HFF-Myc (cell line): ENCODE data around the gene SLBP.

Experiments used
- DNase-seq: peaks from one replicate; pipeline ENCODE4 v3.0.0-alpha.2; 2011; ENCODE audit warnings: low read depth; ENCODE audit errors: extremely low read depth
- H3K4me3 ChIP-seq: replicated peaks from 2 replicates; pipeline ENCODE4 v1.5.1; 2011; ENCODE audit warnings: low read depth, mild to moderate bottlenecking, control low read depth, low read length
- CTCF ChIP-seq: IDR thresholded peaks from 2 replicates; pipeline ENCODE4 v1.5.1; 2012; ENCODE audit warnings: mild to moderate bottlenecking, low read depth, low read length, control low read depth; ENCODE audit errors: missing control alignments

Gene SLBP

DNA sequence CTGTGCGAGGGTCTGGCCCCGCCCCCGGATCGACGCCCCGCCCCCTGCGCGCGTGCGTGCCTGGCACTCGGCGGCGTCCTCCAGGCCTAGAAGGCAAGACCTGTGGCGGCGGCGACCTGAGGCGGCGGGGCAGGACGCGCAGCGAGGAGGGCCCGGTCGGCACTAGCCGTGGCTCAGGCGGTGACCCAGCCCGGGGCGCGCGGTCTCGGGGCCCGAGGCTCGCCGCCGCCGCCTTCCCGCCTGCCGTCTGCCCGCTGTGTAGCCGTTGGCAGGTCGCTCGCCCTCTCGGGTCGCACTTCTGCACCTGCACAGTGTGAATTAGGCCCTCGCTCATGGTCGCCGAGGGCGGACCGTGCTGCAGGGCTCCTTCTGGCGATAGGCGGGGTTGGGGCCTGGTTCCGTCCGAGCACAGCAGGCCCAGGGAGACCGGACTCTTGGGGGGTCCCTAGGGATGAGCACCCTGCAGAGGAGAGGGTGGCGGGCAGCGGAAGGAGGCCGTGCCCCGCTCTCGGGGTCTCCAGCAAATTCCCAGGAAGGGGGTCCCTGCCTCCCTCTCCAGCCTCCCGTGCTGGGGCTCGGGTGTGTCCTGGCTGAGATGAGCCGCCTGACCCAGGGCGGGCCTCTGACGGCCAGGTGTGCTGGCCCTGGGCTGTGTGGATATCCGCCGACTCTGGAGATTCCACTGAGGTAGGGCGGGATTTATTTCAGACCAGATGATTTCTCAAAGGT lies 27.4 kb downstream of the SLBP start:
- H3K4me3 ChIP-seq: peak overlapping the region; percentile 3; the same call in 1 of the 2 replicates
- TF ChIP-seq CTCF: no peak
- DNase-seq: no peak

GRCh38 chr4:1683736-1684505 lies 28.2 kb downstream of the SLBP start, which contains the start of gene FAM53A:
TSS of gene FAM53A (minus strand) at chr4:1684313. CDS start at chr4:1668741, 15,572 bp downstream.
- TF ChIP-seq CTCF: no peak
- peak within 1 kb of the TSS; percentile 55 for H3K4me3 ChIP-seq
- peak; percentile 36 for DNase-seq

DNA sequence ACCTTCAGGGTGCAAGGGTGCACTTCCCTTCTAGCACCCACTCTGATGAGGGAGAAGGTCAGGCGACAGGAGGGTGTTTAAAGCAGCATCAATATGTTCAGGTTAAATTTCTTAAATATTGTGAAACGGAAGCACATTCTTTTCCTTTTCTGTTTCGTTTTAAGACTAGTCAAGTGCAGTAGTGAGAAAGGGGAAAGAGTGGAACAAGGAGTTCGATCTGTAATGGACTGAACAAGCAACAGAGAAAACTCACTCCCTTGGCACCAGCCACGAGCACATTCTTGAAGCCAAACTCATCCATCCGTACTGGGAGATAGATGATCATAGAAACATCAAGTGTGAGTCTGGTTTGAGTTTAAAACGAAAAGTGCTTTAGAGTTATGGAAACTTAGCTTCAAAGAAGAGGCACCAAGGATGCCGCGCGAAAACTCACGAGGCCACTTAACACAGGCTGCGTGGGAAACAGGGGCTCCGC lies 28.8 kb downstream of the SLBP start:
- DNase-seq: peak; percentile 52
- no peak for TF ChIP-seq CTCF
- peak overlapping the region; percentile 55 for H3K4me3 ChIP-seq

DNA sequence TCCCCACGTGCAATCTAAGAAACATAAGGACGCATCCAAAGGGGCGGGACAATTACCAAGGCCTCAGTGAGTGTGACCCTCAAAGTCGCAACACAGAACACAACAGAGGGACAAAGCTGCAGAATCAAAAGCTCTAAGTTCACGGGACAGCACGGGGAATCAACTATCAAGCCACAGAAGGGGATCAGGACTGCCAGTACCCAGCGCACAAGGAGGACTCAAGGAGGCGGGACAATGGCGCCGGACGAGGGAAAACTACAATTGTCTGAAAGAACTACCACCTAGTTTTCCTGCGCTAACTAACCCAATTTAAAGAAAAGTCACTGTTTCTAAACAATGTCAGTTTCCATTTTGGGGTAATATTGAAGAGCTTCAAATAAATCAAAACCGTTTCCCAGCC lies 29.3 kb downstream of the SLBP start:
- DNase-seq: no peak
- no peak for TF ChIP-seq CTCF
- peak overlapping the region; percentile 55 for H3K4me3 ChIP-seq

DNA sequence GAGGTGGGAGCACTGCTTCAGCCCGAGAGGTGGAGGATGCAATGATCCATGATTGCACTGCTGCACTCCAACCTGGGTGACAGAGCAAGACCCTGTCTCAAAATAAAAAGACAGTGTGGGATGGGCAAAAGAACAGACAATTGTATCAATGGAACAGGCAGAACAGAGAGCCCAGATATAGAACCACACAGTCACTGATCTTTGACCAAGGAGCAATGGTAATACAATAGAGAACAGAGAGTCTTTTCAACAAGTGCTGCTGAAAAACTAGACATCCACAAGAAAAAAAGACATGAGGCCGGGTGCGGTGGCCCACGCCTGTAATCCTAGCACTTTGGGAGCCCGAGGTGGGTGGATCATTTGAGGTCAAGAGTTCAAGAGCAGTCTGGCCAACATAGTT lies 33.9 kb downstream of the SLBP start:
- TF ChIP-seq CTCF: no peak
- no peak overlapping the region for H3K4me3 ChIP-seq
- DNase-seq: no peak

- no peak for TF ChIP-seq CTCF
- no peak for DNase-seq
- no peak overlapping the region for H3K4me3 ChIP-seq
Observed at GRCh38 chr4:1676605-1677525, 35.3 kb downstream of the SLBP start.
